ENCODE measurements around the gene HSPB1.

The HSPB1 gene

GRCh38 chr7:76349313-76349885 lies 46.9 kb downstream of the HSPB1 start:
- Histone ChIP-seq H3K79me2 (ENCODE audit: insufficient read depth, low read depth) (peaks cover 98% of the 10 kb centered on the region), H2AFZ (ENCODE audit: low read depth) (no peak overlapping the region), H3K4me1 (ENCODE audit: low read depth, poor library complexity, severe bottlenecking) (peaks cover 36% of the 10 kb centered on the region), H3K27me3 (ENCODE audit: insufficient read depth, low read depth) (no peaks in the 10 kb centered on the region), H3K4me2 (no peak overlapping the region), H3K9ac (no peak overlapping the region), H4K20me1 (ENCODE audit: insufficient read depth) (peaks cover 69% of the 10 kb centered on the region), H3K4me3 (IDR thresholded peaks at IDR 0.05; ENCODE audit: insufficient read depth, low read depth, low read length) (no peak overlapping the region), H3K36me3 (ENCODE audit: insufficient read depth) (peaks cover 25% of the 10 kb centered on the region; the same call in 1 of the 2 replicates), H3K27ac (no peak overlapping the region)
- TF ChIP-seq CTCF (conservative IDR thresholded peaks at IDR 0.05; ENCODE audit: low read depth, low read length): no peak

GRCh38 chr7:76351372-76351771 lies 48.9 kb downstream of the HSPB1 start:
- no peak overlapping the region for H3K9ac ChIP-seq
- no peak overlapping the region for H3K27ac ChIP-seq
- H2AFZ ChIP-seq (ENCODE audit: low read depth): no peak overlapping the region
- peaks cover 99% of the 10 kb centered on the region for H3K79me2 ChIP-seq (ENCODE audit: insufficient read depth, low read depth)
- H3K4me2 ChIP-seq: no peak overlapping the region
- TF ChIP-seq CTCF (conservative IDR thresholded peaks at IDR 0.05; ENCODE audit: low read depth, low read length): no peak
- H3K4me1 ChIP-seq (ENCODE audit: low read depth, poor library complexity, severe bottlenecking): peaks cover 50% of the 10 kb centered on the region
- no peaks in the 10 kb centered on the region for H3K27me3 ChIP-seq (ENCODE audit: insufficient read depth, low read depth)
- peaks cover 85% of the 10 kb centered on the region for H4K20me1 ChIP-seq (ENCODE audit: insufficient read depth)
- no peak overlapping the region for H3K4me3 ChIP-seq (IDR thresholded peaks at IDR 0.05; ENCODE audit: insufficient read depth, low read depth, low read length)
- H3K36me3 ChIP-seq (ENCODE audit: insufficient read depth): peaks cover 36% of the 10 kb centered on the region; the same call in 1 of the 2 replicates

GRCh38 chr7:76352193-76352592 lies 49.7 kb downstream of the HSPB1 start:
- H2AFZ ChIP-seq (ENCODE audit: low read depth): no peak overlapping the region
- peaks cover 99% of the 10 kb centered on the region for H3K79me2 ChIP-seq (ENCODE audit: insufficient read depth, low read depth)
- no peak overlapping the region for H3K4me3 ChIP-seq (IDR thresholded peaks at IDR 0.05; ENCODE audit: insufficient read depth, low read depth, low read length)
- H4K20me1 ChIP-seq (ENCODE audit: insufficient read depth): peaks cover 85% of the 10 kb centered on the region
- no peaks in the 10 kb centered on the region for H3K27me3 ChIP-seq (ENCODE audit: insufficient read depth, low read depth)
- H3K36me3 ChIP-seq (ENCODE audit: insufficient read depth): peaks cover 30% of the 10 kb centered on the region; the same call in 1 of the 2 replicates
- no peak for TF ChIP-seq CTCF (conservative IDR thresholded peaks at IDR 0.05; ENCODE audit: low read depth, low read length)
- H3K4me2 ChIP-seq: no peak overlapping the region
- H3K9ac ChIP-seq: no peak overlapping the region
- peaks cover 56% of the 10 kb centered on the region for H3K4me1 ChIP-seq (ENCODE audit: low read depth, poor library complexity, severe bottlenecking)
- H3K27ac ChIP-seq: no peak overlapping the region

GRCh38 chr7:76353744-76354143 lies 51.3 kb downstream of the HSPB1 start:
- H3K9ac ChIP-seq: no peak overlapping the region
- H3K79me2 ChIP-seq (ENCODE audit: insufficient read depth, low read depth): peaks cover 99% of the 10 kb centered on the region
- peak overlapping the region; percentile 7; the same call in 1 of the 2 replicates for H3K4me2 ChIP-seq
- peaks cover 27% of the 10 kb centered on the region; the same call in 1 of the 2 replicates for H3K36me3 ChIP-seq (ENCODE audit: insufficient read depth)
- no peaks in the 10 kb centered on the region for H3K27me3 ChIP-seq (ENCODE audit: insufficient read depth, low read depth)
- peaks cover 56% of the 10 kb centered on the region for H3K4me1 ChIP-seq (ENCODE audit: low read depth, poor library complexity, severe bottlenecking)
- no peak overlapping the region for H3K4me3 ChIP-seq (IDR thresholded peaks at IDR 0.05; ENCODE audit: insufficient read depth, low read depth, low read length)
- no peak overlapping the region for H3K27ac ChIP-seq
- H4K20me1 ChIP-seq (ENCODE audit: insufficient read depth): peaks cover 80% of the 10 kb centered on the region
- TF ChIP-seq CTCF (conservative IDR thresholded peaks at IDR 0.05; ENCODE audit: low read depth, low read length): no peak
- H2AFZ ChIP-seq (ENCODE audit: low read depth): no peak overlapping the region
